ENCODE results near the gene MYB.

The MYB gene

DNA sequence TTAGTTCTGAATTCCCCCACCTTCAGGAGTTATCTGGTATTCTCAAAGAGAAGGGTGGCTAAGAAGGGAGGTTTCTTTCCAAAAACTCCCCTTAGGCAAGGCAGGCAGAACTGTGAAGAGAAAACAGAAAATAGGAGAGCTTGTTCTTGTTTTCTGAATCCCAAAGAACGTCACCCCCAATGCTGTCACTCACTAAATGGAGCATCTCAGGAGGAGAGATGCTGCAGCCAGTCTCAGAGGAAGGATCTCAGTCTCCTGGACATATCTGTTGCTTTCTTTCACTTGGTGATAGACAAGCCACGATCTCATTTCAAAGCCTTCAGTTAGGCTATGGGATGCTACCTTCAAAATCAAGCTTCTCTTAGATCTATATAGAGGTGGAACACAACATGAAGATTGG lies 16.1 kb upstream of the MYB start:
- no peak for DNase-seq

DNA sequence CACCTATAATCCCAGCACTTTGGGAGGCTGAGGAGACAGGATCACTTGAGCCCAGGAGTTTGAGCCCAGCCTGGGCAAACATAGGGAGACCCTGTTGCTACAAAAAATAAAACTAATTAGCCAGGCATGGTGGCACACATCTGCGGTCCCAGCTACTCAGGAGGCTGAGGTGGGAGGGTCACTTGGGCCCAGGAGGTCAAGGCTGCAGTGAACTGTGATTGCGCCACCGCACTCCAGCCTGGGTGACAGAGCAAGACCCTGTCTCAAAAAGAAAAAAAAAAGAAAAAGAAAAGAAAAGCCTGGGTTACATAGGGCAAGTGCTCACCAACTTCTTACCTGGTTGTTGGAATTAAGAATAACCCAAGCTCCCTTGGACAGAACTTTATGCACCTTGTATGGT lies 14.6 kb upstream of the MYB start:
- DNase-seq, result no peak

DNA sequence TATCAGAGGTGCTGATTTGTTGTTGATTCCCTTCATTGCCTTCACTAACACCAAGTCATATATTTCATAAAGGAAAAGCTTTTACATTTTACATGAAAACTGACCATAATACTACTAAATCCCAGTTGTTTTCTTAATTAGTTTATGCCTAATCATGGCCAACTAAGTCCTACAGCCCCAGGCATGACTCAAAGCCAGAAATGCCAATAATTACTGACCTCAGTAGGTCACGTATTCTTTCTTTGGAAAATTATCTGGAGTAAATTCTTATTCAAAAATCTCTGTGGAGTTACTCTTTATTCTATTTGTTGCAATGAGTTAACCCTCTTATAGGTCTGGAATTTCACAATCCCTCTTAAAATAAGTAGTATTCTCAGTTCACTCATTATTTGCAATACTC lies 13.5 kb upstream of the MYB start:
- DNase-seq, result no peak

DNA sequence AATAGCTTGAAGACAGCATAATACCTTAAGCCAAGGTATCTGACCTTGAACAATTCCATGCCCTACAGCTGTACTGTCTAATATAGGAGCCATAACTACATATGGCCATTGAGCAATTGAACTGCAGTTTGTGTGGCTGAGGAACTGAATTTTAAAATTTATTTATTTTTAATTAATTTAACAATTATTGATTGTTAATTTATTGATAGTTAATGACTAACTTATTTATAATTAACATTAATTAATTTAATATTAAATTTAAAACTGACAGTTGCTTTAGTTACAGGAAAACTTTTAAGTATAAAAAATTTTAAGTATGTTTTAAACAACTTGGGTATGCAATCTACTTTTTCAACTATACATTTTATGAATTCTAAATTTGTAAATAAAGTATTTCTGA lies 12.3 kb upstream of the MYB start:
- DNase-seq, result no peak

DNA sequence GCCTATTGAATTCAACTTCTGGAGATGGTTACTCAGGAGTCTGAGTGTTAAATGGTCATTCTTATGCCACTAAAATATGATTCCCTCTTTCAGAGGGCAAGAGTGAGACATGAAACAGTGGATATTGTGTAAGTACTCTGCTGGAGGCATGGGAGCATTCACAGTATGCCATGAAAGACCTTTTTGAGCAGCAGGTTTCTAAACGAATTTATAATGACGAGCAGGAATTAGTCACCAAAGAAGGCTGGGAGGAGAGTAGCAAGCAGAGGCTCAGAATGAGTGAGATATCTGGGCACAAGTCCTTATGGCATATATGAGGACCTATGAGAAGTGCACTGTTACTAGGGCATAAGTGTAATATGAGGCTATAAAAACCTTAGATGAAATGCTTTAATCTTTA lies 10.9 kb upstream of the MYB start:
- no peak for DNase-seq

DNA sequence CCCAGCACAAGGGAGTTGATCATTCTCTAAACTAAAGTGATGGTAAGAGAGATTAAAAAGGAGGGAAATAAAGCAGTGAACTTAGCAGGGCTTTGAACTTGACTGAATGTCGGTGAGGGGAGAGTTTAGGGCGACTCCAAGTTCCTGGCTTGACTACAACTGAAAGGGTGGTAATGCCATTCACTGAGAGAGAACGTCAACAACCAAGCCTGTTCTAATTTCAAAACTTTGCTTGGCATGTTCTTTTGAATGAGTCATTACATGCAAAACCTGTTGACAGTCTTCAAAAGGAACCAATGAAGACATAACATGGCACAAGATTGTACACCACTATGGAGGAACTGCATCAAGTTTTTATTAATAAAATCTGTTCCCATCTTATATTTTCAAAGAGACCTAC lies 10.3 kb upstream of the MYB start:
- DNase-seq, result no peak

DNA sequence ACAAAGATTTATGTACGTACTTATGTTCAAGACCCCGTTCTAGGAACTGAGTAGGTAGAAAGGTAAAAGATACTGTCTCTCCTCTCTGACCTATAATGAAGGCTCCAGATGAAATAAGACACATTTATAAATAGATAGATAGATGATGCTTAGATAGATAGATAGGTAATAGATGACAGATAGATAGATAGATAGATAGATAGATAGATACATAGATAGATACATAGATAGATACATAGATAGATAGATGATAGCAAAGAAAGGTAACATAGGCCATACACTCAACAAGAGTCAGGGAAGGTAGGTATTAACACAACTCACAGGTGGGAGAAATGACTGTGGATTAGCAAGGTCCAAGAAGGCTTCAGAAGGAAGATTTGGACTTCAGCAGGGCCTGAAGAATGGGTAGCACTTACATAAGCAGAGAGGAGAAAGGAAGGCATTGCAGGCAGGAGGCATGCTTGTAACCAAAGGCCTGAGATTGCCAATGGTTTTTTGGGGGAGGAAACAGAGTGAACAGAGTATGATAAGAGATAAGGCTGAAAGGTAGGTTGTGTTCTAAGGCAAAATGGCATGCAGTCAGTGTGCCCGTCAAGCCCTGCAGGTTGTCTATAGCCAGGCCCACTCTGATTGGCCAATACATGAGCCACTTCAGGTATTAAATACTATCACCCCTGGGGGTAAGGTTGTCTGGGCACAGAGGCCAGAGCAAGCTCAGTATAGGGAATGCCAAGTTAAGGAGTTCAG lies 7.7 kb upstream of the MYB start:
- DNase-seq, result no peak

DNA sequence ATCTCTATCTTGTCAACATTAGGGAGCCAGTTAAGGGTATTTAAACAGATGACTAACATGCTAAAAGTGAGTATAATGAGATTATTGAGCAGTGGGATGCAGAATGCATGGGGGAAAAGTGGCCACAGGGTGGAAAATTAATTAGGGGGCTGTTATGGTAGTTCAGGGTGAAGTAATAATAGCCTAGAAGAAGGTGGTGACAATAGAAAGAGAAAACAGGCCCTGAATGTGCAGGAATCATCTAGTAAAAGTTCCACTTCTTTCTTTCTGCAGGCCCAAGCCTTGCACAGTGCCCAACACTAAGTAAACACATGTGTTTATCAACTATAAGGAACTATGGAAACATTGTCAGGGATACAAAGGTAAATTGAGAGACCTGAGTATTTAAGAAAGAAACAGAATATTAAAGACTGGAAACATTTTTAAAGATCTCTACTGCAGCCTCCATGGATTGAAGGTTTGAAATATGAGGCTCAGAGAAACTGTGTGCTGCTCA lies 7.1 kb upstream of the MYB start:
- no peak for DNase-seq

DNA sequence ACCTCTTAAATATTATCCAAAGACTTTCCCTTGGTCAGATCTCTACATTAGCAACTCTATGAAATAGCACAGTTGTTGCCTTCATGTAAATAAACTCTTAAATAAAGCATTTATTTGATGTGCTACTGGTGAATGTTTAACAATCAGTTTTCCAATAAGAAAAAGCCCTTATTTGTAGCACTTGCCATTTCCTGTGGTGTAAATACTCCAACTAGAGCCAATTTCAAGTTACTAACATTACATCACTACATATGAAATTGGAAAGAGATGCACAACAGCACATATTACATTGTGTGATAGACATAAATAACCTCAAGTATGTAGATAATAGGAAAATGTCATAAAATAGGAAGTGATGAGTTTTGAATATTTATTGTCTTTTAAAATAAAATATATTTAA lies 5.0 kb upstream of the MYB start:
- DNase-seq, result no peak

DNA sequence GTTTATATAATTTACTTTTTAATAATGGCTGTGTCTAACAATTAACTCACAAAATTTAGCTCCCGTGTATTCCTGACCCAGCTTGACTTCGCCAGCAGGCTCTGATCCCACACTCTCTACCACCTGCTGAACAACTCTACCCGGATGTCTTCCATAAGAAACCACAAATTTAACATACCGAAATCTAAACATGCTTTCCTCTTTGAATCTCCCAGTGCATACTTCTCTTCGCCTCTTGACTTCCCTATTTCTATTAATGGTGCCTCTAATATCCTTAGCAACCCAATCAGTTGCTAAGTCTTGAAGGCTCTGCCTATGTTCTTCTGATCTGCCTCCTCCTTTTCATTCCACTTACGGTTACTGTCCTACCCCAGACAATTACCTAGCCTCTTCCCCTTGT lies 4.6 kb upstream of the MYB start:
- no peak for DNase-seq

DNA sequence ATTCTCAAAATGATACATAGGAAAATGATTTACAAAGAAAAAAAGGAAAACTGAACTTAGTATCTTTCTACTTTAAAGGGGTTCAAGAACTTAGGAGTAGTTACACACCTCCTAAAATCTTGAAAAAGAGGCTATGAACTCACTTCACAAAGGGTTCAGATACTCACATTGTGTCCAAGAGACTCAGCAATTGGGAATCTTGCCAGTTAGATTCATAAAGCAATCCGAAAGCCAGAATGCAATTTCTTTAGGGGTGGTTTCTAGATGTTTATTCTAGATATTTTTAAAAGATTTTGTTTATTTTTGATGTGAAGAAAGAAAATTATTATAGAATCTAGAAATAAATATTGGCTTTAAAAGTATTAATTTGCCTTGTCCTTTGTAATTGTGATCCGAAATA lies 1.7 kb upstream of the MYB start:
- no peak for DNase-seq

DNA sequence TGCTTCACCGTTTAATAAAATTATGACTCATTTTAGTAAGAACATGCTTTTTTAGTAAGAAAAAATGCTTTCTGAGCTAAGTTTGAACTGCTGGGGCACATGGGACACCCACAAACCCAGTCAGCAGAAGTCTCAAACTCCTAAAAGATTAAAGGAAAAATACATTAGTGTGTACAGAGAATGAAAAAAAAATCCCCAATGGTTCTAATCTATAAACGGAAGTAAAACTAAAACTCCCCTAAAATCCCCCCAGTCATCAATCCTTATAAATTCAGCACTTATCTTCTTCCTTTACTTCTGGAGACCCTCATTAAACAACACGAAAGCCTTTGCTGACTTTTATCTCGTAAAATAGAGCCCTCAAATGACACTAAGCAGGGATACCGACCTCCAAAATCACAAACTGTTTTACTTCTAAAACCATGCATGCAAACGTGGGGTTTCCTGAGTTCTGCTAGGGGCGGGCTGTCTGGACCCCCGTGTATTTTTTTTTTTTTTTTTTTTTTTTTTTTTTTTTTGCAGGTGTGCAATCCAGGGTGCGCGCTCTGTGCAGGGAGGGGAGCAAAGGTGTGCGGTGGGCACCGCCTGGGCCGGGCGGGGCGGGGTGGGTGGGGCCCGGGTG lies 1.1 kb upstream of the MYB start:
- DNase-seq, result no peak

DNA sequence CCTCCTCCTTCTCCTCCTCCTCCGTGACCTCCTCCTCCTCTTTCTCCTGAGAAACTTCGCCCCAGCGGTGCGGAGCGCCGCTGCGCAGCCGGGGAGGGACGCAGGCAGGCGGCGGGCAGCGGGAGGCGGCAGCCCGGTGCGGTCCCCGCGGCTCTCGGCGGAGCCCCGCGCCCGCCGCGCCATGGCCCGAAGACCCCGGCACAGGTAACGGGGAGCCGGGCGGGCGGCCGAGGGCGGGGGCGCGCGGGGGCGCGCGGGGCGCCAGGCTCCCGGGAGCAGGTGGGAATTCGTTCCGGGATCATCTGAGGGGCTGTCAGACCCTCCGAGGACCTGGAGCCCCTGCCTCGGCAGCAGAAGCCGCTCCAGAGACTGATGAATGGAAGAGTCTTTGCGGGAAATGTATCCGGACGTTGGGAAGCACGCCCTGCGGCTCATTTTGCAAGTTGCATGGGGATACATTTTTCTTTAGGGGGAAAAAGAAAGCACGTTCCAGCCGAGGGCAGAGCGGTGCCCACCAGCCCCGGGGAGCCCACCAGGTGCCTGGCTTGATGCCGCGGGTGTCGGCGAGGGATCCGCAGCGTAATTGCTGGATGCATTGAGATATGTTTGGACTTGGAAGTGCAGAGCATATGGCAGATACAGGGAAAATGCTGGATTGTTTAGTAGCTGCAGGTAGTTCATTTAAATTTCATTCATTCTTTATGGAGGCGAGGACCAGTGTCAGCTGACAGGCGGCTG lies 394 bp downstream of the MYB start:
- no peak for DNase-seq

DNA sequence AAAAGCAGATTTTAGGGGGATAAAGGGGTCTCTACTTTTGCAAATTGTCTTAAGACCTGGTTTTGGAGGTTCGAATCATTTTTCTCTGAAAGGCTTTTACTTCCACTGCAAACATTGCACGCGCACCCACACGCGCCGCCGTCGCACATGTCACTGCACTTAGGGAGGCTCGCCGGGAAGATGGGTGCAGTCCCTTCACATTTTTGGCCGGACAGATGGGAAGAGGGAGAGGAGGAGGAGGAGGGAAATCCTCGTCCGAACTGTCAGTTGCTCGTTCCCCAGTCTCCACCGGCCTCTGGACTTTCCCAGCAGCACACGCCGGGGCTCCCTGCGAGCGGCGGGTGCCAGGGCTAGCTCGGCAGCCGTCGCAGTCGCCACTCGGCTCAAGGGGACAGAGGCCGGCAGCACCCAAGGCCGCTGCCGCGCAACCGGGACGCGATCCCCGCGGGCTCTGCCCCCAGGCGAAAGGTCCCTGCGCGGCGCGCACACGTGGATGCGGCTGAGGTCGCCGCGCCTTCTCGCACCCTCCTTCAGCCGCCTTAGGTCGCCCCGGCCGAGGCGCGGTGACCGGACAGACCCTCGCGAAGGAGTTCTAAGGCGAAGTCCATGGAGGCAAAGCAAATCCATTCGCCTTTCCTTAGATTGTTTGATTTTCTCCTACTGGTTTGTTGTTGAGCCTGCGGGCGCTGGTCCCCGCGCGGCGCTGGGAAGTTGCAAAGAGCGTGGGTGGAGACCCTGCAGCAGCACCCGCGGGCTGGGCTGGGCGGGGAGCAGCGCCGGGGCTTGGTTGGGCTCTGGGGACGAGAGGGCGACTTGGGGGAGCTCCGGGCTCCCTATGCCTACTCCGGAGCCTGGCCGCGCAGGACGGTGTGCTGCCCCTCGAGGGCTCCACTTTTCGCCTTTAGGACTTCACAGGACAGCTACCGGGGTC lies 1.2 kb downstream of the MYB start:
- peak; percentile 38 for DNase-seq

DNA sequence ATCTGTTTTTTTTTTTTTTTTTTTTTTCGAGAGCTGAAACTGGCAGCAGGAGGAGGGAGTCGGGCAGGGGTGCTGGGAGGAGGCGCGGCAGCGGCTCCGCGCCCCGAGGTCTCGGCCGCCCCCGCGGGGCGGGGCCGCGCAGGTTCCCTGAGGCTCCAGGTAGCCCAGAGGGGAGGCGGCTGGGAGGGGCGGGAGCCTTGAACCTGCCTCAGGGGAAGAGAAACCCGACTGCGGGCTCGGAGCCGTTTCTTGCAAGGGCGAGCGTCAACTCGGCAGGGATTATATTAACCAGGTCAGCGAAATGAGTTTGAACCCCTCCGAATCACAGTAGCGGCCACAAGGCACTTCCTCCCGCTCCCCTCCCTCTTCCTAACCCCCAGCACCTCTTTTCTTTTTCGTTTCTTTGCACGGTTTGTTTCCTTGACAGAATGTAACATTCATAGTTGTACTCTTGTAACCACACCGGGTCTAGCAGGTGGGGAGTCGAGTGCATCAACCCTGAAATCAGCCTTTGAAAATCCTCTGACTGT lies 2.0 kb downstream of the MYB start:
- DNase-seq, result peak; percentile 62

DNA sequence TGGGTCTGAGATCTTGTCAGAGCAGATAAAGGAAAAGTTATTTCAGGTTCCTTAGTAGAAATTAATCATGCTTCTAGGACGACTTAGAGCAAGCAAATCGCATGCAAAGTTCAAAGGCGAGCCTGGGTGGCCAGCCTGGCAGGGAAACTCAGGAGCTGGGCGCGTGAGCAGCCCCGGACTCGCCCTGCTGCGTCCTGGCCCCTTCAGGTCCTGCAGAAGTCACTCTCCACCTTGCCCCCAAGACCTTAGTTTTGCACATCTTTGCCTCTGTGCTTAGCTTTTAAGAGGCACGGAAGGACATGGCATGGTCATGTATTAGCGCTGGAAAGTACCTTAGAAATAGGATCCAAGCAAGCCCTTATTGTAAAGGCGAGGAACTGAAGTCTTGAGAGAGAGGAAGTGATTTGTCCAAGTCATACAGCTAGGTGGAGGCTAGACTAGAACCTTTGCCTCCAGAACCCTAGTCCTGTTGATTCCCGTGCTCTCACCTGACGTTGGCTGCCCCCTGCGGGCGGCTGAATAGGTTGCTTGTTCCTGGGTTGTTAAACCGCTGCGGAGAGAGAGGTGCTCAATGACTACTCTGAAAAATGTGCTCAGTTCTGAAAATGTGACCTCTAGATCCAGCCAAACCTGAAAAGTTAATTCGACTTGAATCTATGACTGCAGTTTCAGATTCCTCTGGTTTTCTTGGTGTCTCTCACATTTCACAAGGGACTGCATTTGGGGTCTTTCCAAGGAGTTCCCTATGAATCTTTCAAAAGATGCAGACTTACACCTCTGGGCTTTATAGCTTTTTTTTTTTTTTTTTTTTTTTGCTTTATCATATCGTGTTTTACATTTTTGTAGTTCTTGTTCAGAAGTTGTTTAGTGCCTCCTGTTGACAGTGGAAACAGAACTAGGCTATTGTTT lies 2.7 kb downstream of the MYB start:
- DNase-seq, result peak; percentile 74

DNA sequence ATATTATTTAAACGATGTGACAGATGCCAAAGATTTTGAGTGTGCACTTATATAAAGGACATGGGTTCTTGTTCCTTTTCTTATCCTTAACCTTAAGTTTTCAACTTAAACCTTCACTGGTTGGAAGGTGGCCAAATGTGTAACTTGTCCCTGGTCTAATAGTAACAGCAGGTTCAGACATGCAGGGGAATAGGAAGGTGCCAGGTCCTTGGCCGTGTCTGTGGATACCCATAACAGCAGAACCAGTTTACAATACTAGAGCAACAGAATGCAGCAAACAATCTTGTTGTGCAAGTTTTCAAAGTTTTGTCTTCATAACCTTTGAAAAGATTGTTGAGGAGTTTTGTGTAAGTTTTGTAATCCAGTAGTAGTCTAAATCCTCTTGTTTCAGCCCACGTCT lies 4.4 kb downstream of the MYB start:
- no peak for DNase-seq

DNA sequence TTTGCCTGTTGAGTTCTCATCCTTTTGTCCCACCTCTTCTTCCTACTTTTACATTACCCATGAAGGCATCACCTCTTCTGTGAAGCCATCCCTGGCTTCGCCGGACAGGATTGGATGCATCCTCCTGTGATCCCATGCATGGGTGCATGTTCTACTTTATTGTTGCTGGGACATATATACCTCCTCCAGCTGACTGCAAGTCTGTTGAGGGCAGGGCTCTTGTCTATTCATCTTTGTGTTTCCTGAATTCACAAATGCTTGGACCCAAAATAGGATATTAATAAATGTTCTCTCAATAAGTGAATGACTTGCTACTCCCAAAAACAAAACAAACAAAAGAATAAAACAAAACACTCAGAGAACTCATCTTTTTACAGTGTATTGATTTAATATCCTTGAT lies 5.1 kb downstream of the MYB start:
- DNase-seq, result no peak

DNA sequence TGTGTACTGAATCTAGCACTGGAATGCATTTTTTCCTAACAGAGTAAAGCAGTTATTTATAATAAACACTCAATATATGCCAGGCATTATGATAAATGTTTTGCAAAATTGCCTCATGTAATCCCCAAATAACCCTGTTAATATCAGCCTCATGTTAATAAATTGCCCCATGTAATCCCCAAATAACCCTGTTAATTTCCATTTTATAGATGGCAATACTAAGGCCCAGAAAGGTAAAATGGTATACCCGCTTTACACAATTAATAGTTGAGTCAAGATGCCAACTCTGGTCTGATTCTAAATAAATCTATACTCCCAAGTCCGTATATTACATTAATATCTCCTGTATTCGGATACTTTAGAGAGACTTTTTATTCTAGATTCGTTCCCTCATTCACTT lies 6.3 kb downstream of the MYB start:
- no peak for DNase-seq

DNA sequence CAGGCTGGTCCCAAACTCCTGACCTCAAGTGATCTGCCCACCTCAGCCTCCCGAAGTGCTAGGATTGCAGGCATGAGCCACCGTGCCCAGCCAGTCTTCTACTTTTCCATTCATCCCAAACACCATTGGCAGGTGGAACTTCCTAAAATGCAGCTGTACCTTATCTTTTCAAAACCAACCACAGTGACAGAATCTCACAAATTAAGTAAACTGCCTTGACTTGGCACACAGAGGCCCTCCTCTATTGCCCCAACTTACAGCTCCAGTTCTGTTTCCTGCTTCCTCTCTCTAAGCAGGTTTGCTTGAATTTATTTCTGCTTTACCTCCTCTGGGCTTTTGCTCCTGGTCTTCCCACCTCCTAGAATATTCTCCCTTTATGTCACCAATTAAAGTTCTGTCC lies 7.6 kb downstream of the MYB start:
- DNase-seq, result no peak

DNA sequence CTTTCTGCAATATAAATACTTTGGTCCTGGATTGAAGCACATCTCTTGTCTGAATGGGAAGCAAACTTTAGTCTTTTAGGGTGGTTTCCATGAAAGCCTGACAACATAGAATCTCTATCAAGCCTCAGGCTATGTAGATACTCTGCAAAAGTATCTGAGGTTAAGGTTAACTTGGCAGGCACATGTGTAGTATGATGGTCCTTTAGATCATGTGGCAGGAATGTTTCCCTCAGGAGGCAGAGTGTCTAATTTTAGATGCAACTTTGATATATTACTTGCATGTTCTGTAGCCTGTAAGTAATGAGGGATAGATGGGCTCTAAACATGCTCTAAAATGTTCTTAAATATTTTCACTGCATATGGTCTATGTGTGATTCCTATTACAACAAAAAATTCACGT lies 8.2 kb downstream of the MYB start:
- no peak for DNase-seq
